G401 (cell line): ENCODE data around the gene ATF6. TPM values are rescaled to one million over a fixed set of nuclear protein-coding genes. Genes with fewer than 3 reads are reported as not detected.
A peak's percentile ranks its signal among the peaks of the same experiment; 100 is the strongest.

Source experiments
- DNase-seq: peaks from one replicate; pipeline ENCODE4 v3.0.0-alpha.2; 2015; ENCODE audit warnings: low spot score
- in situ Hi-C: cut with HindIII; loops from 2 replicates; pipeline ENCODE4 v1.10.0; 2016; ENCODE audit warnings: low sequenced_read_pairs, mixed read lengths
- total RNA-seq: library from RNA; depleted of rRNA; stranded (reverse); fragments of >200 nt; shearing (Covaris generic); gene quantifications from 2 replicates; pipeline ENCODE4 v1.2.3, GENCODE V29; 2014

Gene ATF6
- total RNA-seq, 1 experiment from 2014 or later, result 15.2 TPM

DNA sequence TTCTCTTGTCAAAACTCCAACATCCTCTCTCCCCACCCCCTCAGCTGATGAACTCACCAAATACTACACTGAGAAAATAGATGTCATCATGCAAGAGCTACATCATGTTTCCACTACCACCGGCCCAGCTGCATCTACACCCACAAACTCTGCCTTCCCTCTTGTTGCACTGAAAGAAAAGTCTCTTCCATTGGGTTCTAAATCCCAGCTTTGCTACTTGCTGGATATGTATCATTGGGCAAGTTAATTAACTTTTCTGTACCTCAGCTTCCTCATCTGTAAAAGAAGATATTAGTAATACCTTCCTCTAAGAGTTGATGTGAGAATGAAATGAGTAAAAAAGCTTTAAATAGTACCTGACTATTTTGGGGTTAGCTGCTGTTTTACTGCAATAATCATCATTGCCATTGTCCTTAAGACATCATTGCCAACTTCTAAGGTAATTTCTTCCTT is 149.0 kb downstream of the ATF6 start:
- in situ Hi-C loops, result no loop called here
- no peak for DNase-seq

DNA sequence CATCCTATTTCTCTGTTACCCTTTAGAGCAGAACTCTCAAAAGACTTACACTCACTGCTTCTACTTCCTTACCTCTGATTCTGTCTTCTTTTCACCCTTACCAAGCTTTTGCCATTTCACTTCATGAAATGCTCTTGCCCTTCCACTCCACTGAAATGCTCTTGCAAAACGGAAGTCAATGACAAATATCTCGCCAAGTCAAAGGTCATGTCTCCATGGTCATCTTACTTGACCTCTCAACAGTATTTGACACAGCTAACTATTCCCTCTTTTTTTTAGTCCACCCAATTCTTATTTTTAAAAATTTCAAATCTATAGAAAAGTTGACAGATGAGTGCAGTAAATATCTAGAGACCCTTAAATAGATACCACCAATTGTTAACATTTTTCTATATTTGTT is 149.9 kb downstream of the ATF6 start:
- no peak for DNase-seq
- in situ Hi-C loops, result no loop called here

DNA sequence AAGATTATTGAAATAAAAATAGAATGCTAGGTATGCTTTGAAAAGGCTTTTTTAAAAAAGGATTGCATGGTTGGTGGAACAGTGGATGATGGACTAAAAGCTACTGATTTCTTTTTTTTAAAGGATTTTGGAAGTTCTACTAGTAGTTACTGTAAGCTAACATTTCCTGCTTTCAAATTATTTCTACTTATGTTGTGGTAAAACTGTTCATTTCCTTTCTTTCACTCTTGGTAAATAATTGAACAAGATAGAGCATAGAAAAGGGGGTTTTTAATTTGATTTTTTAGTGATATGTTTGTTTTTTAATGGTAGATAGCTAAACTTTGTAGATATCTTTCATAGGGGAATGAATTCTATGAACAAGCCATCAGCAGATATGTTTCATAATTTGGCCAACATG is 153.1 kb downstream of the ATF6 start:
- DNase-seq, result no peak
- in situ Hi-C loops, result no loop called here

DNA sequence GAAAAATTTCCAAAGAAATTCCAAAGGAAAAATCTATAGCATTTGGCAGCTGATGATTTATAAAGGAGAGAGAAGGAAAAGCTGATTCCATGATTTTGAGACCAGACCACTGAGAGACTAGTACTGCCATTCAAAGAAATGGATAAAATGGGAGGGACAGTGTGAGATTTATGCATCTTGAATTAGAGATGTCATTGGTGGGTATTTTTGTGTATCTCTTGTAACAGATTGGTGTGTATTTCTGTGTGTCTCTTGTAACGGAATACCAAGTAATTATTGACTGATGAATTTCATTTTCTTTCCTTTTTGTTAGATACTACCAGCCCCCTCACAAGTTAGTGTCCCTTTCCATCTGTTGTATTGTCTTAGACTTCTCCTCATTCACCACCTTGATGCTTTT is 155.4 kb downstream of the ATF6 start:
- DNase-seq, result no peak
- in situ Hi-C loops, result no loop called here

DNA sequence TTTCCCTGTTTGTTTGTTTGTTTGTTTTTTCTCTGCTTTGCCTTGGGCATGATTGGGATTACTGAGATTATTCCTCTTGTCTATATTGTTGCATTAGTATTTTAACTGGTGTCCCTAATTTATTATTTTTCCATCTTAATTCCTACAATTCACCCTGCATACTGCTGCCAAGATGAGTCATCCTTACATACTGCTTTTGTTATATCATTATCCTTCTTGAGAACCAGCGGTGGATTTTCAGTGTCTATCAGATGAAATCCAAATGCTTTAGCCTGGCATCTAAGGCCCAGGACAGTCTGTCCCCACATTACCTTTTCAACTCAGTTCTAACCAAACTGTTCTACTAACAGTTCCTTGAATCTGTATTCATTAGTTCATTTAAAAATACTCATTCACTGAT is 155.9 kb downstream of the ATF6 start:
- no peak for DNase-seq
- in situ Hi-C loops, result no loop called here

DNA sequence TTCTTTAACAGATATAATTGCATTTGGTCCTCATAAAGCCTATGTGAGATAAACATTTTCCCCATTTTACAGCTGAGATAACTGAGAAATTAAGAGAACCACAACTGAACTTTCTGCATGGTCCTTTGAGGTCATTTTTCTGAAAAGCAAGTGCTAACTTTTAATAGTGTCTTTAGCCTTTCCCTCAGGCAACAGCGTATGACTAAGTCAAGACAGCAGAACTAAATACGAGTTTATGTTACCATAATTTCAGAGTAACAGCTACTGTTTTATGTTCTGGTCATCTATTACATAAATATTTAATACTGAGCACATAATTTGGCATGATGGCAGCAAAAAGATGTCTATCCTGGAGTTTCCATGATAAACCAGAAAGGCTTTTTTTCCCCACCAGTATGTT is 161.9 kb downstream of the ATF6 start:
- in situ Hi-C loops, result no loop called here
- DNase-seq, result no peak

DNA sequence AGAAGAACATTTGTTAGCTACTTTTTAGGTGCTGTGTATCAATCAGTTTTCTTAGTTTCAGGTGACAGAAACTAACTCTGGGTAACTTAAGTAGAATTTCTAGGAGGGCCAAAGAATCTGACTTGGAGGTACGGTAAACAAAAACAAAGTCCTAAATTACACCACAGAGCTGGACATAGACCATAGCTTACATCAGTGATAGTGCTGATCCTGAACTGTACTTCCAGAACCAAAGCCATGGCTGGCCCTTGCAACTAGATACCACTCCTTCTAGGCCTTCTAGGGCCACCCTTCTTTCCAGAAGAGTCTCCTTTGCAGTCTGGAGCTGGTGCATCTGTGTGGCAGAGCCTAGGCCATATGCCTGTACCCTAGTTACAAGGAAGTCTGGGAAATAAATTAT is 163.0 kb downstream of the ATF6 start:
- in situ Hi-C loops, result no loop called here
- no peak for DNase-seq

DNA sequence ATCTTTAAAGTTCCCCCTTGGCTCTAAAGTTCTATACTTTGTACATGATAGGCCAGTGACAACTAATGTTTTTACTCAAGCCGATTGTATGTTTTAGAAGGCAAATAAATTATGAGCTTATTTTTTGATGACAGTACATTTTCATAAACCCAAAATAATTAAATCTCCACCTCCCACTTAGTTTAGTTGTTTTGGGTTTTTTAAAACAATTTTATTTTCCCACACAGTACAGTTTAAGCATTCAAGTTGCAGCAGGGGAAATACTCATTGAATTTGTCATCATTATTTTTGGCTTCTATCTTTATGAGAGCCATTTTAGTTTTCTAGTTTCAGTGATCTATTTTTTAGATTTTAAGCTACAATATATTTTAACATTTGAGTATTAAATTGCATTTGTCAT is 163.9 kb downstream of the ATF6 start:
- no peak for DNase-seq
- in situ Hi-C loops, result no loop called here

DNA sequence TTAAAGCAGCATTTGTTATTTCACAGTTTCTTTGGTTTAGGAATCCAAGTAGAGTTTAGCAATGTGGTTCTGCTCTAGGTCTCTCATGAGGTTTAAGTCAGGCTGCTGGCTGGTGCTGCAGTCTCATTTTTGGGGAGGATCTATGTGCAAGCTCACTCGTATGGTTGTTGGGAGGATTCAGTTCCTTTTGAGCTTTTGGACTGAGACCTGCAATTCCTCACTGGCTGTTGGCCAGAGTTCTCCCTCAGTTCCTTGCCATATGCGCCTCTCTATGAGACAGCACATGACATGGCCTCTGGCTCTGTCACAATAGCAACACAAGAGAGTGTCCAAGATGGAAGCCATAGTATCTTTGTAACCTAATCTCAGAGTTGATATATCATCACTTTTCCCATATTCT is 166.5 kb downstream of the ATF6 start:
- in situ Hi-C loops, result no loop called here
- peak; percentile 66 for DNase-seq

DNA sequence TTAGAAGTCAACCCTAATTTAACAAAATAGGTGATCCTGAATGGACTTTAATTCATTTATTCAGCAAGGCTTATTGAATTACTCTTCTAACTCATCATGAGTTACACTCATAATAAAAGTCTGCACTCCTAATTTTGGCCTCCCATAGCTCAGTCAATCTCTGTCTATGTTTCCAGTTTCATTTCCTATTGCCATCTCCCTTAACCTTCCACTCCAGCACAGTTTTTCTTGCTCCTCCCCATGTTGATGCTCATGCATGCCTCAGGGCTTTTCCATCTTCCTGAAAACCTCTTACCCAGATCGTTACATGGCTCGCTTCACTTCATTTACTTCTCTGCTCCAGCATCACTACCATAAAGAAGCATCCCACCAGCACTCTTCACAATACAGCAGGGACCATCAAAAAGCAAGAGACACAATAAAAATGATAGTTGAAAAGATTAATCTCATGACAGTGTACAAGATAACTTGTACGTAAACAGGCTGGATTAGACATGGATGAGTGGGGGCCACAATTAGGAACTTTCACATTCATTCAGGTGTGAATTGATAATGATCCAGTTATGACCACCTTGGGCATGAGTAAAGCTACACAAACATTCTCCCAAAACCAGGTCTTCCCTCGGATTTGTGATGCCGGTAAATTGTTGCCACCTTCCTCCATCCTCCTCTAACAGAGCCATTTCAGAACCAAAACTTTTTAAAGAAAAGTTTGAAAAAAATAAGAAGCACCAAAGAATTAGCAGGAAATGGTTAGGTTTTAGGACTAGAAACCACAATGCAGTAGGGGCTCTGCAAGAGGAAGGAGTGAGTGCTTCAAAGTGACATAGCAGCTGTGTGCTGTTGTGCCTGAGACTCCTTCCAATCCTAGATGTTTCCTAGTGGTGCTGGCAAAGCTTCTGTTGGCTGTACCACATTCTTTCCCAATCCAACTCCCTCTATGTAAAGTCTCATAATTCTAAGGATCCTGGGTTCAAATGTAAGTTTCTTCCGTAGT is 167.8 kb downstream of the ATF6 start:
- in situ Hi-C loops, result no loop called here
- DNase-seq, result no peak

DNA sequence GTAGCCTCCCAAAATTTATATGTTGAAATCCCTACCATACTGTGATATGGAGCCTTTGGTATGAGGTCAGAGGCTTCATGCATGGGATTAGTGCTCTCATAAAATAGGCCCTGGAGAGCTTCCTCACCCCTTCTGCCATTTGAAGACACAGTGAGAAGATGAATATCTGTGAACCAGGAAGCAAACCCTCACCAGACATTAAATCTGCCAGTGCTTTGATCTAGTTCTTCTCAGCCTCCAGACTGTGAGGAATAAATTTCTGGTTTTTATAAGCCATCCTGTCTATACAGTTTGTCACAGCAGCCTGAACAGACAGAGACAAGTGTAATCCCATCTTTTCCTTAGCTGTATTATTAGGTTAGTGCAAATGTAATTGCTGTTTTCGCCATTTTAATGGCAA is 169.1 kb downstream of the ATF6 start:
- in situ Hi-C loops, result no loop called here

DNA sequence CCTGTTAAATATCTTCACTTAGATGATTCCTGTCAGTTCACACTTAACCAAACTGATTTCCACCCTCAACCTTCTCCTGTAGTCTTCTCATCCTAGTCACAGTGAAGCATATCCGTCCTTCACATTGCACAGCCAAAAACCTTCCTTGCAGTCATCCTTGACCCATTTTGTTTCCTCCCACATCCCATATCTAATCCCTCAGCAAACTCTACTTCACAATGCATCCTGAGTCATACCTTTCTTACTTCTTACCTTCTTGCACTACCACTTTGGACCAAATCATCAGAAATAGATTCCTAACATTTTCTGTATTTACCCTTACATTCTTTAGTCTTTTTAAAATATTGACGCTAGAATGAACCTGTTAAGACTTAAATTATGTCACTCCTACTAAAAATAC is 170.7 kb downstream of the ATF6 start:
- in situ Hi-C loops, result no loop called here
- DNase-seq, result no peak

More for the DNA sequence above, 169.1 kb downstream of the ATF6 start:
- DNase-seq, result no peak

DNA sequence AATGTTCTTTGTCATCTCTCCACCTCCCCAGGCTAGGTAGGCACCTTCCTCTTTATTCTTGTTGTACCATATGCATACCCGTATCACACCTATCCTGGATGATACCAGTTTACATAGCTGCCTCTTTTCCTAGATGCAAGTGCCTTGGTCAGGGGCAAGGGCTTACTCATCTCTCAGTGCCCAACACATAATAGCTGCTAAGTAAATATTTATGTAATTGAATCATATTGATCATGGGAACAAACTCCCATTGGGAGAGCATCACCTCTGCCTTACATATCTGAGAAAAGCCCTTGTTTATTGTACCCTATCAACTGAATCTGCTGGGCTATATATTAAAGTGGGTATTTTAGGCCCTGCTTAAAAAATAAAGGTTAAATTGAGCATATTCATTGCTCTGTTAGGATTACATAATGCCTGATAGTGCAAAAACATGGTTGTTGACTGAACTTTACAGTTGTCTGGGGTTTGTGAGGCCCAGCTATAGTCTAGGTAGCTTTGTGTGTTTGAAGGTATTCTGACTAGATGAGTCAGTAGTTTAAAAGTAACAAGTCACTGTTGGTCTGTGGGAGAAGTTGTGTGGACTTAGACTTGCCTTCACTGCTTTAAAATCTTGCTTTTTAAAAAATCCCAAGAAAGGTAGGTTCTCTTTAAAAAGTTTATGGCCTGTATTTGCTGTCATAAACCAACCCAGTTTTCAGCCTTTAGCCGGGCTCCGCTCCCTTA is 174.9 kb downstream of the ATF6 start:
- in situ Hi-C loops, result no loop called here
- no peak for DNase-seq

DNA sequence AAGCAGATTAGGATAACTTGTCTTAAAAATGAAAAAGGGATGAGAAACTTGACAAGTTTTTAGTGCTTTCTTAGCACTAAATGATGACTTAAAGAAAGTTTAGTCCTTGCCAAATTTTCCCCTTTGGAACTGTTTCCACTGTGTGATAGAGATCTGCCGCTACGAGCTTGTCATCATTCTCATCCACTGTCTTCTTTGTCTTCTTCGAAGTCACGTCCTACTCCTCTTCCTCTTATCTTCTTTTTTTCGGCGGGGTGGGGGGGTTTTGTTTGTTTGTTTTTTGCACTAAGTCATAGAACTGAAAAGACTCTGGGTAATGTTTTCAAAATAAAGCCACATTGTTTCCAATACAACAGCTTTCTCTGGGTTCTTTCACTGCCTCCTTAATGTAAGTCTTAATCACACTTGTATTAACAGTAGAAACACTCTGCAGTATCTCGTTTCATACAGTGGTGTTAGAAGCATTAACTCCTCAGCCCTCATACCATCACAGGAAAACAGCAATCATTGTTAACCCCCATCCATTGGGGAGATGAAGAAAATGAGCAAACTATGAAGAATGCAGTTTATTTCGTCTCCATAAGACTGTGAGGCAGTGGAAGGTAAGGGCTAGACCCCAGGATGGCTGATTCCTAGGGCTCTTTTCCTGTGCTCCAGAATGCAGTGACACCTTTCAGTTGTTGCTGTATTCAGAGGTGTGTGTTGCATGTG is 175.8 kb downstream of the ATF6 start:
- no peak for DNase-seq
- in situ Hi-C loops, result no loop called here

DNA sequence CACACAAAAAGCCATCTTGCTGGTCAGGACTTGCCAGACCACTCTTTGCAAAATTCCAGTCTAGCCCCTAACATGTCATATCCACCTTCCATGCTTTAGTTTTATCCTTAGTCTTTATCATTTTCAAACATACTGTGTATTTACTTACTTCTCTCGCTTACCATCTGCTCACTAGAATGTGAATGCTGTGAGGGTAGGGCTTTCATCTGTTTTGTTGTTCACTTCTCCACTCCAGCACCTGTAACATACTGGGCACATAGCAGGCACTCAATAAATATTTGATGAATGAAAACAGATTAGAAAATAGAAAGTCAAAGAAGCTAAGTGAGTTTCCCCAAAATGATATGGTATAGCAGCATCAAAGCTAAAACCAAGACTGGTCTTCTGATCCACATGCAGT is 177.6 kb downstream of the ATF6 start:
- in situ Hi-C loops, result no loop called here

DNA sequence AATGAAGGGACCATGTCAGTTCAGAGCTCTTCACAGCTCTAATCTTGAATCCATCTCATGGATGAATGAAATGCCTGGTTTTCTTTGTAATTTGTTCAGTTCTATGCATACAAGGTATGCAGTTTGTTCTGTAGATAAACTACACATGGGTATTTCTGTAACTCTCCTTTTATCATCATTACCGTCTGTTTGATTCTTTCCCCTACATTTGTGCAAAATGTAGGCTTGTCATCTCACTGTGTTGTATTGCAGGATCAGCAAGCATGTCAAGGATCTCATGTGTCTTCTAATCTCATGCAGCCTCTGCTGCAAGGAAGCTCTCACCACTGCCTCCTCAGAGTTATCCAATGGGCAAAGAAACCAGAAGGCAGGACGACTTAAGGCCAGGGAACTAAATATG is 178.3 kb downstream of the ATF6 start:
- no peak for DNase-seq
- in situ Hi-C loops, result no loop called here

More for the DNA sequence above, 177.6 kb downstream of the ATF6 start:
- DNase-seq, result no peak

DNA sequence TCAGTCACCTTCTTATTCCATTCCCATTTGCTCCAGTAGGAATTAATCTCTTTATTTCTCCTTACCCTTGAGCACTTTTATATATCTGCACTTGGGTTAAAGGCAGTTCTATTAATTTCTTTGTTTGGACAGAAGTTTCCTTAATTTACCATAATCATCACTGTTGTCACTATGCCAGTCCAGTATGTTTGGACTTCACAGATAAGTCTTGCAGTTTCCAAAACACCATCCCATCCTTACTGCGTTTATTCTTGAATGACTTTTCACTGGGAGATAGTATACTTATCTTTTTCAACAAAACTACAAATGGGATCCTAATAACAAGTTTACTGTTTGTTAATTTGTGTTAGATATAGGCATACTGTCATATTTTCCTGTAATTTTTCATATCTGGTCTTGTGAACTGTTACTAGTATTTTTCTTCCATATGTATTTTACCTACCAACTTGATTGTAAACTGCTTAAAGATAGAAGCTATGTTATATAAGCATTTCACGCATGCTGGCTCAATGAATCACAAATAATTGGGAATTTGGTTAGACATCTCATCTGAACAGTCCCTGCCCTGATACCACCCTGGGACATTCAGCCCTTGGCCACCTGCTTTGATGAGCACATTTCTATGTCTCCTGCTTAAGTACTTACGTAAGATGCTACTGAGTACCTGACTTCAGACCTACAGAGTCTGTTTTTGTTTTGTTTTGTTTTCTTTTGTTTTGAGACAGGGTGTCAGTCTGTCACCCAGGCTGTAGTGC is 179.4 kb downstream of the ATF6 start:
- DNase-seq, result no peak
- in situ Hi-C loops, result no loop called here

DNA sequence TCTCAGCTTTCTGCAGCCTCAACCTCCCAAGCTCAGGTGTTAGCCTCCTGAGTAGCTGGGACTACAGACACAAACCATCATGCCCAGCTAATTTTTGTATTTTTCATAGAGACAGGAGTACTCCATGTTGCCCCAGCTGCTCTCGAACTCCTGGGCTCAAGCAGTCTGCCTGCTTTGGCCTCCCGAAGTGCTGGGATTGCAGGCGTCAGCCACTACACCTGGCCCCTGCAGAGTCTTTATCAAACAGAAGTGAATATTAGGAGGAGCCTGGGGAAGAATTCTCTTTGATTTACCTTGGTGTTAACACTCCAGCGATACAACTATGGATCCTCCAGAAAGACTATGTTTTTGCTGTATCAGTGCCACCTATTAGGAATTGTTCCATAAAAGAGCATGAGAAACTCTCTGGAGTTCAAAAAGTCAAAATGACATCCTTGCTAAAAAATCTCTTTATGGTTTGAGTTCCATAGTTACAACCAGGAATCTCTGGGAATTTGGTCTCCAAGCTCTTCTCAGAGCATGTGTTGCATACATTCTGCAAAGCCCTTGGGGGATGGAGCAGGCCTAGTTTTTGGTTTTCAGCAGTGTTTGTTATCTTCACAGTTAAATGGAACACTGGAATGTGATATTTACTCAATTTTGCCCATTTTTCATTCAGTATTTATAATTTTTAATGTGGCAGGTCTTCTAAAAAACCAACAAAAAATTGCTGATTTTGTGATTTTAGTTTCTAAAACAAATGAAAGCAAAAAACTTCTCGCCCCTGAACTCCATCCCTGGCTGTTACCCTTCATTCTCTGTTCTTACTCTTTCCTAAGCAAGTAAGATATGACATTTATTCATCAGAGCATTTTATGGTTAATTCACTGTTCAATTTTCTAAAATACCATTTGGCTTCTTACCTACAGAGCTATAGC is 180.2 kb downstream of the ATF6 start:
- no peak for DNase-seq
- in situ Hi-C loops, result no loop called here
